ENCODE measurements around the gene OLFML1.

The OLFML1 gene

GRCh38 chr11:7555052-7555699 lies 69.9 kb downstream of the OLFML1 start:
- CTCF ChIA-PET = no interaction called here
- POLR2A ChIA-PET (ENCODE audit: low non-redundant PET) = no interaction called here
- no peak for TF ChIP-seq CTCF (conservative IDR thresholded peaks at IDR 0.05; ENCODE audit: low read depth)
- H3K27ac ChIP-seq = no peak overlapping the region
- DNase-seq (ENCODE audit: low spot score) = no peak

GRCh38 chr11:7558046-7558445 lies 72.7 kb downstream of the OLFML1 start:
- no peak overlapping the region for H3K27ac ChIP-seq
- TF ChIP-seq CTCF (conservative IDR thresholded peaks at IDR 0.05; ENCODE audit: low read depth) = no peak
- no peak for DNase-seq (ENCODE audit: low spot score)
- POLR2A ChIA-PET (ENCODE audit: low non-redundant PET) = no interaction called here
- CTCF ChIA-PET = no interaction called here

- ChIA-PET POLR2A (ENCODE audit: low non-redundant PET) (no interaction called here), CTCF (interaction anchor here (0.5 to 1.1 kb wide), 3 partner anchors 12 to 459 kb away, joined by 3 to 5 read pairs (median 4); no protein-coding TSS in a partner anchor)
- no peak overlapping the region for H3K27ac ChIP-seq
- no peak for DNase-seq (ENCODE audit: low spot score)
- TF ChIP-seq CTCF (conservative IDR thresholded peaks at IDR 0.05; ENCODE audit: low read depth) = no peak
These were observed 74.3 kb downstream of the OLFML1 start for GRCh38 chr11:7559398-7560283.

Measured in RWPE1 (cell line).